HG03342 (cell line): Measurements from ENCODE around the gene IL1A.

Experiments used
- ATAC-seq: cut with Tn5 transposase; IDR thresholded peaks from one replicate; pipeline ENCODE4 v1.9.1; 2021; ENCODE audit warnings: mild to moderate bottlenecking, moderate library complexity; ENCODE audit not compliant: unreplicated experiment

The IL1A gene

GRCh38 chr2:112793449-112793978 lies 9.2 kb upstream of the IL1A start:
- no peak for ATAC-seq

GRCh38 chr2:112792419-112792818 lies 8.1 kb upstream of the IL1A start:
- no peak for ATAC-seq

- ATAC-seq = no peak
These were observed 7.5 kb upstream of the IL1A start for GRCh38 chr2:112791693-112792230.

- ATAC-seq = no peak
These were observed 6.7 kb upstream of the IL1A start for GRCh38 chr2:112791019-112791418.

- ATAC-seq = no peak
These were observed 6.0 kb upstream of the IL1A start for GRCh38 chr2:112790305-112790704.

- ATAC-seq = no peak
These were observed 4.9 kb upstream of the IL1A start for GRCh38 chr2:112789186-112789585.

- no peak for ATAC-seq
These were observed 4.4 kb upstream of the IL1A start for GRCh38 chr2:112788653-112789052.

- no peak for ATAC-seq
These were observed 3.6 kb upstream of the IL1A start for GRCh38 chr2:112787729-112788393.

GRCh38 chr2:112787294-112787693 lies 3.0 kb upstream of the IL1A start:
- ATAC-seq = no peak

- peak; percentile 2 for ATAC-seq
These were observed 1.0 kb downstream of the IL1A start for GRCh38 chr2:112783187-112783714.

GRCh38 chr2:112782234-112782799 lies 2.0 kb downstream of the IL1A start:
- peak; percentile 83 for ATAC-seq

GRCh38 chr2:112779598-112779997 lies 4.7 kb downstream of the IL1A start:
- ATAC-seq = no peak

GRCh38 chr2:112777036-112777435 lies 7.3 kb downstream of the IL1A start:
- ATAC-seq = no peak

- ATAC-seq = no peak
These were observed 8.2 kb downstream of the IL1A start for GRCh38 chr2:112776113-112776512.

GRCh38 chr2:112774536-112775285 lies 9.6 kb downstream of the IL1A start:
- no peak for ATAC-seq

- no peak for ATAC-seq
These were observed 10.7 kb downstream of the IL1A start for GRCh38 chr2:112773556-112773955.

- ATAC-seq = no peak
These were observed 11.3 kb downstream of the IL1A start for GRCh38 chr2:112772911-112773475.

GRCh38 chr2:112772322-112772721 lies 12.0 kb downstream of the IL1A start:
- ATAC-seq = peak; percentile 69

GRCh38 chr2:112768432-112768831 lies 15.9 kb downstream of the IL1A start:
- no peak for ATAC-seq

GRCh38 chr2:112767693-112768330 lies 16.5 kb downstream of the IL1A start:
- no peak for ATAC-seq

GRCh38 chr2:112765251-112765650 lies 19.0 kb downstream of the IL1A start:
- ATAC-seq = no peak
